Hepatocyte (in vitro differentiated cells): ENCODE data around the gene ZFPM1. TPM values are rescaled to one million over a fixed set of nuclear protein-coding genes. Genes with fewer than 3 reads are reported as not detected.

Source experiments
- DNase-seq: peaks from one replicate; pipeline ENCODE4 v3.0.0-alpha.2; 2016; ENCODE audit warnings: low spot score
- H2AFZ ChIP-seq: fragments of 200-600 bp; sonication (generic); 2 replicates; pipeline ENCODE4 v1.6.0; 2016; ENCODE audit warnings: antibody characterized with exemption, mild to moderate bottlenecking
- H3K27ac ChIP-seq: fragments of 200-600 bp; sonication (generic); 2 replicates; pipeline ENCODE4 v1.5.1; 2016; ENCODE audit warnings: mild to moderate bottlenecking
- H3K27me3 ChIP-seq: fragments of 200-600 bp; sonication (generic); 2 replicates; pipeline ENCODE4 v1.6.1; 2016
- H3K36me3 ChIP-seq: fragments of 200-600 bp; sonication (generic); replicated peaks from 2 replicates; pipeline ENCODE4 v1.5.1; 2016; ENCODE audit warnings: low read depth; ENCODE audit not compliant: insufficient read depth
- H3K4me1 ChIP-seq: fragments of 200-600 bp; sonication (generic); 2 replicates; pipeline ENCODE4 v1.5.1; 2016; ENCODE audit warnings: mild to moderate bottlenecking, moderate library complexity; ENCODE audit not compliant: insufficient read depth
- H3K4me2 ChIP-seq: fragments of 200-600 bp; sonication (generic); 2 replicates; pipeline ENCODE4 v1.6.0; 2016
- H3K4me3 ChIP-seq: fragments of 200-600 bp; sonication (generic); 2 replicates; pipeline ENCODE4 v1.5.1; 2016; ENCODE audit warnings: mild to moderate bottlenecking
- H3K79me2 ChIP-seq: fragments of 200-600 bp; sonication (generic); 2 replicates; pipeline ENCODE4 v1.6.0; 2017; ENCODE audit warnings: mild to moderate bottlenecking
- H3K9me2 ChIP-seq: fragments of 200-600 bp; sonication (generic); replicated peaks from 2 replicates; pipeline ENCODE4 v1.6.0; 2017; ENCODE audit warnings: mild to moderate bottlenecking; ENCODE audit not compliant: insufficient read depth
- H3K9me3 ChIP-seq: fragments of 200-600 bp; sonication (generic); 2 replicates; pipeline ENCODE4 v1.5.1; 2016; ENCODE audit warnings: low read depth, mild to moderate bottlenecking
- H4K20me1 ChIP-seq: fragments of 200-600 bp; sonication (generic); 2 replicates; pipeline ENCODE4 v1.6.0; 2016; ENCODE audit warnings: mild to moderate bottlenecking; ENCODE audit not compliant: insufficient read depth, poor library complexity, severe bottlenecking
- CTCF ChIP-seq: fragments of 200-600 bp; sonication (generic); IDR thresholded peaks from 2 replicates; pipeline ENCODE4 v1.5.1; 2016; ENCODE audit warnings: antibody characterized with exemption, mild to moderate bottlenecking; ENCODE audit not compliant: poor library complexity
- EZH2 ChIP-seq: fragments of 200-600 bp; sonication (generic); IDR thresholded peaks from 2 replicates; pipeline ENCODE4 v1.6.1; 2016; ENCODE audit warnings: antibody characterized with exemption, mild to moderate bottlenecking, borderline replicate concordance
- EZH2phosphoT487 ChIP-seq: fragments of 200-600 bp; sonication (generic); IDR thresholded peaks from one replicate; pipeline ENCODE4 v1.6.1; 2018; ENCODE audit warnings: antibody characterized with exemption, mild to moderate bottlenecking, low read depth, moderate library complexity; ENCODE audit not compliant: unreplicated experiment, severe bottlenecking
- WGBS: methylation state at CpG from one replicate; pipeline ENCODE4 v1.1.6; 2016; ENCODE audit warnings: low lambda C conversion rate; ENCODE audit errors: missing lambda C conversion rate; 5-methylcytosine and 5-hydroxymethylcytosine counted together
- polyA plus RNA-seq: library from polyadenylated mRNA; unstranded; fragments of >200 nt; fragmentation: Nextera tagmentation; extraction: Ambion mirVana; gene quantifications from 2 replicates; pipeline ENCODE4 v1.2.1, GENCODE V29; 2016
- total RNA-seq: library from RNA; depleted of rRNA; stranded (reverse); fragments of >200 nt; gene quantifications from 2 replicates; pipeline ENCODE4 v1.2.3, GENCODE V29; 2014

ZFPM1 gene
- total and polyA plus RNA-seq, 2 experiments from 2014 or later = 4.1 to 11.9 TPM

- DNase-seq = peak; percentile 71
- H4K20me1 ChIP-seq = peaks cover 58% of the 10 kb centered on the region
- no peaks in the 10 kb centered on the region for H3K36me3 ChIP-seq
- peak overlapping the region; percentile 76 for H3K27ac ChIP-seq
- H3K79me2 ChIP-seq = peaks cover 68% of the 10 kb centered on the region
- H2AFZ ChIP-seq = peak overlapping the region; percentile 24
- no peaks in the 10 kb centered on the region for H3K9me3 ChIP-seq
- no peaks in the 10 kb centered on the region for H3K9me2 ChIP-seq
- H3K4me2 ChIP-seq = peak overlapping the region; percentile 98
- H3K27me3 ChIP-seq = no peaks in the 10 kb centered on the region
- WGBS = 2% methylated on average over 40 of the region's 68 CpGs
- TF ChIP-seq CTCF = no peak
- no peak for TF ChIP-seq EZH2phosphoT487
- TF ChIP-seq EZH2 = no peak
- peak overlapping the region; percentile 97 for H3K4me3 ChIP-seq
- H3K4me1 ChIP-seq = peaks cover 35% of the 10 kb centered on the region
Observed at GRCh38 chr16:88455610-88456355, 2.7 kb downstream of the ZFPM1 start.

- Histone ChIP-seq H3K27ac (peak overlapping the region; percentile 76), H3K36me3 (no peaks in the 10 kb centered on the region), H3K9me3 (no peaks in the 10 kb centered on the region), H3K79me2 (peaks cover 76% of the 10 kb centered on the region), H4K20me1 (peaks cover 60% of the 10 kb centered on the region), H3K9me2 (no peaks in the 10 kb centered on the region), H2AFZ (no peak overlapping the region), H3K27me3 (no peaks in the 10 kb centered on the region), H3K4me3 (no peak overlapping the region), H3K4me1 (peaks cover 42% of the 10 kb centered on the region), H3K4me2 (peak overlapping the region; percentile 98)
- DNase-seq = no peak
- TF ChIP-seq EZH2phosphoT487 (no peak), EZH2 (no peak), CTCF (no peak)
- 80% methylated on average over 14 of the region's 14 CpGs for WGBS
Observed at GRCh38 chr16:88456356-88457292, 3.5 kb downstream of the ZFPM1 start.

- whole genome bisulfite sequencing = 86% methylated on average over 20 of the region's 20 CpGs
- H3K9me2 ChIP-seq = no peaks in the 10 kb centered on the region
- no peak overlapping the region for H2AFZ ChIP-seq
- peaks cover 92% of the 10 kb centered on the region for H3K79me2 ChIP-seq
- H3K4me3 ChIP-seq = no peak overlapping the region
- H3K36me3 ChIP-seq = no peaks in the 10 kb centered on the region
- peaks cover 76% of the 10 kb centered on the region for H4K20me1 ChIP-seq
- H3K27me3 ChIP-seq = no peaks in the 10 kb centered on the region
- H3K27ac ChIP-seq = no peak overlapping the region
- peaks cover 45% of the 10 kb centered on the region for H3K4me1 ChIP-seq
- H3K9me3 ChIP-seq = no peaks in the 10 kb centered on the region
- TF ChIP-seq EZH2phosphoT487 (no peak), CTCF (no peak), EZH2 (no peak)
- no peak overlapping the region for H3K4me2 ChIP-seq
- no peak for DNase-seq
Observed at GRCh38 chr16:88458039-88458772, 5.1 kb downstream of the ZFPM1 start.
